Measurements from ENCODE around the gene SGCA.
A peak's percentile ranks its signal among the peaks of the same experiment; 100 is the strongest.

The SGCA gene

DNA sequence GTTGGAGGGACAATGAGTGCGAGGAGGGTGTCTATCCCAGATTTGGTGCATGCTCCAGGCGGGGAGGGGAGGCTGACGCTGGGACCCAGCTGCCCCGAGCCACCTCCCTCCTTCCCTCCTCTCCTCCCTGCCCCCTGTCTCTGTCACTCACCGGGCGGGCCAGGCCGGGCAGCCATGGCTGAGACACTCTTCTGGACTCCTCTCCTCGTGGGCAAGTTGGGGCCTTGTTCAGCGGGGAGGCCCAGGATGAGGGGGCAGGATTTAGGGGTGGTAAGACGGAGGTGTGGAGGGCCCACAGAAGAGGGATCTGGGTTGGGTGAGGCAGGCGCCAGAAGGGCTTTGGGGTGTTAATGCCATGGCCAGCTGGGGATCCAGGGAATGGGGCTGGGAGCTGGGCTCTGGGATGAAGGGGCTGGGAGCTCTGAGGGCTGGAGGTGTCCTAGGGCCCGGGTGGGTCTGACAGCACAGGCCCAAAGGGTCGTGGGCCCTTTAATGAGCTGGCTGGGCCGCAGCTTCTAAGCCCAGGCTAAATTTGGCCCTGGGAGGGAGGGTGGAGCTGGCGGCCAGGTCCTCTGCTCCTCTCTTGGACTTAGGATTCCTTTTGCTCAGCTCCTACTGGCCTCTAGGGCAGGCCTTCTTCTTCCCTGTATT lies at the start of gene SGCA:
TSS of gene SGCA (plus strand) at position 139 of the 651 bp plus-strand sequence. CDS start at position 175, 36 bp downstream.
- no peak within 1 kb of the TSS for H3K4me3 ChIP-seq (ENCODE audit: low read depth, low read length)

DNA sequence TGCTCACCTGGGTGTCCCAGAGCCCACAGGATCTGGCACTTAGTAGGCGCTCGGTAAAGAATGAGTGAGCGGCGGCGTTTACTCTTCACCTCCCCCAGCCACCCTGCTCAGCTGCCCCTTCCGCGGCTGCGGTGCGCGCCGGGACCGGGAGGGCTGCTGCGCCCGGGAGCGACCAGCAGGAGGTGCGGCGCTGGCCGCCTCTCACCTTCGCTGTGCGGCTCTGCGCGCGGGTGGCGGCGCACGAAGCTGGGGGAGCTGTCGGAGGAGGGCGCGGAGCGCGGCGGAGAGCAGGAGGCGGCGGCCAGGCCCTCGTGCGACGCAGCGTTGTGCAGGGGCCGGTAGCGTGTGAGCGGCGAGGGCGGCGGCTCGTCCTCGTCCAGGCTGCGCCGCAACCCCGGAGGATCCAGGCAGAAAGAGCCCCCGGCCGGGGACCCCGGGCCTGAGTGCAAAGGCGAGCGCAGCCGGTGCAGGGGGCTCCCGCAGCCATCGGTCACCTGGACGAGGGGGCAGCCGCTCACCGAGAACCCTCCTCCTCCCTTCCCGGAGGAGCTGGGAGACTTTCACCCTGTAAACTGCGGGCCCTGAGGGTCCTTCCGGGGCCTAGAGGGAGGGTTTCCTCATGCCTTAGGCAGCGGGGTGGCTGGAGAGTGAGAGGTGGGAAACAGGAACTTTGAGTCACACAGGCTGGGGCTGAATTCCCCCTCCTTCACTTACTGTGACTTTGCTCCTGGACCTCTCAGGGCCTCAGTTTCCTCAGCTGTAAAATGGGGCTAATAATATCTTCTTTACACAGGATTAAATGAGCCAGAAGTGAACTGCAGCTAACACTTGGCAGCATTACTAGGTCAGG lies 48.4 kb upstream of the SGCA start:
- peak overlapping the region; percentile 0 for H3K4me3 ChIP-seq (ENCODE audit: low read depth, low read length)

DNA sequence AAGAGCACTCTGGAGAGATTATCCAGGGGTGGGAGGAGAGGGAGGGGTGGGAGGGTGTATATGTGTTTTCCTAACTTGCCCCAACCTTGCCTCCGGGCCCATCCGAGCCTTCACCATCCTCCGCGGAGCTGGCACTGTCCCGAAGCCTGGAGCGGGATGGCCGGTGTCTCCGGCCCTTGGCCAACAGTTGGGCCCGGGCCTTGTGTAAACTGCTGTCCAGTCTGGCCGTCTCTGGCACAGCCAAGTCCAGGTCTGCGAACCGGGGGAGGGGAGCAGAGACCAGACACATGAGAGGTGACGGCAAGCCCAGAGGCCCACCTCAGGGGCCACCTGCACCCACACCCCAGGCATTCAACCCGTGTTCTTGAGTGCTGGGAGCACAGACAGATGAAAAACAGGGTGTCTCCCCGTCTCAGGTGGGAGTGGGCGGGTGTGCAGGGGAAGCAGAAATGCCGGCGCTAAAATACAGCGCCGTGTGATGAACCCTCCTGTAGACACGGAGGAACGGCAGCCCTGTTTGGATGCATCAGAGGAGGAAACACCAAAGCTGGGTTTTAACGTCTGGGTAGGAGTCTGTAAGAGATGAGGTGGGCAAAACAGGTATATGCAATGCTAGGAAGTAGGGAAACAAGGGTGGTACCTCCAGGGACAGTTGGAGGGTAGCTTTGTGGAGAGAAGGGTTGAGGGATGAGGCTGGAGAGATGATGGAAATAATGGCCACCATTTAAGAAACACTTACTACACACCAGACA lies 47.6 kb upstream of the SGCA start:
- H3K4me3 ChIP-seq (ENCODE audit: low read depth, low read length): no peak overlapping the region

DNA sequence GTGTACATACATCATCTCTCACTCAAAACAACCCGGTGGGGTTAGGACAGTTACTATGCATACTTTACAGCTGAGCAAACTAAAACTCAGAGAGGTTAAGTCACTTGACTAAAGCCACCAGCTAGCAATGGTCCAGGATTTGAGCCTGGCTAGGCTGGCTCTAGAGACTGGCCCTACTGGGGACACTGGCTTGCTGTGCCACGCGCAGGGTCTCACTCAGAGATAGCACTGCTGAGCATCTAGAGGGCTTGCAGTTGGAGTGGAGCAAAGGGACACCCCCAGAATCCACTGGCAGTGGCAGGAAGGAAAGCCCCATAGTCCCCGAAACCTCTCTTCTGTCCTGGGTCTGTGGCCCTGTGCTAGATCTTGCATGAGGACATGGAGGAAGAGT lies 47.0 kb upstream of the SGCA start:
- no peak overlapping the region for H3K4me3 ChIP-seq (ENCODE audit: low read depth, low read length)

DNA sequence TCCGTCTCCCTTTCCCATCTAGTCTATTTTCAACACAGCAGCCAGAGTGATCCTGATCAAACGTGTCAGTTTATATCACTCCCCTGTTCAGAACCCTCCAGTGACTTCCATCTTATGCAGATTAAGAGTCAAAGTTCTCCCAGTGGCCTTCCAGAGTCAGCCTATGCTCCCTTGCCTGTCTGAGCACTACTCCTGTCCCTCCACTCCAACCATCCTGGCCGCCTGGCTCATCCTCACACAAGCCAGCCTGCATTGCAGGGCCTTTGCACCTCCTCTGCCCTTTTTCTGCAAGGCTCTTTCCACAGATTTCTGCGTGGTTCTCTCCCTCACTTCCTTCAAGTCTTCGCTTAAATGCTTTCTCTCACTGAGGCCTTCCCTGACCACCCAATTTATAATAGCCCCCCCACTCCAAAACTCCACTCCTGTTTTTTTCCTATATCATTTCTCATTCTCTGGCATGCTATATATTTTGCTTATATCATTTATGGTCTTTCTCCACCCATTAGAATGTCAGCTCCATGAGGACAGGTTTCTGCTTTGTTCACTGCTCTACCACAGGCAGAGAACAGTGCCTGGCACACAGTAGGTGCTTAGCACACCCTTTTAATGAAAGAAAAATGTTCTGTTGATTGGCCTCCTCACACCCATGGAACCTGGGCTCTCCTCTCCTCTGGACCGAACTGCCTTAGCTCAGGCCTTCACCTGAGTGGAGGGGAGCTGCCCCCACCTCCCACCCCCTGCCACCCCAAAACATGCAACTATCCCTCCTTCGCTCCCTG lies 45.1 kb upstream of the SGCA start:
- no peak overlapping the region for H3K4me3 ChIP-seq (ENCODE audit: low read depth, low read length)

DNA sequence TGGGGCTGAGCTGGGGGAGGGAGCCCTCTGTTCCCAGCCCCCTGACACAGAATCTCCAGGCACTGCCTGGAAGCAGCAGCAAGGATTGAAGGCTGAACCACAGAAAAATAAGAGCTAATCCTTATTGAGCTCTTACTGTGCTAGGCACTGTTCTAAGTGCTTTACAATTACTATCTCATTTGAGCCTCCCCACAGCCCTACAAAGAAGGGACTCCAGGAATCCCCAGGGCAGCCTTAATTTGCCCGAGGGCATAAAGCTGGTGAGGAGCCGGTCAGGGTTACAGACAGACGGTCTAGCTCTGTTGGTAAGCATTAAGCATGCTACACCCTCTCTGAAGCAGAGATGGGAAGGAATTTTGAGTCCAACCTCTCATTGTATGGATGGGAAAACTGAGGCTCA lies 42.9 kb upstream of the SGCA start:
- H3K4me3 ChIP-seq (ENCODE audit: low read depth, low read length): no peak overlapping the region

DNA sequence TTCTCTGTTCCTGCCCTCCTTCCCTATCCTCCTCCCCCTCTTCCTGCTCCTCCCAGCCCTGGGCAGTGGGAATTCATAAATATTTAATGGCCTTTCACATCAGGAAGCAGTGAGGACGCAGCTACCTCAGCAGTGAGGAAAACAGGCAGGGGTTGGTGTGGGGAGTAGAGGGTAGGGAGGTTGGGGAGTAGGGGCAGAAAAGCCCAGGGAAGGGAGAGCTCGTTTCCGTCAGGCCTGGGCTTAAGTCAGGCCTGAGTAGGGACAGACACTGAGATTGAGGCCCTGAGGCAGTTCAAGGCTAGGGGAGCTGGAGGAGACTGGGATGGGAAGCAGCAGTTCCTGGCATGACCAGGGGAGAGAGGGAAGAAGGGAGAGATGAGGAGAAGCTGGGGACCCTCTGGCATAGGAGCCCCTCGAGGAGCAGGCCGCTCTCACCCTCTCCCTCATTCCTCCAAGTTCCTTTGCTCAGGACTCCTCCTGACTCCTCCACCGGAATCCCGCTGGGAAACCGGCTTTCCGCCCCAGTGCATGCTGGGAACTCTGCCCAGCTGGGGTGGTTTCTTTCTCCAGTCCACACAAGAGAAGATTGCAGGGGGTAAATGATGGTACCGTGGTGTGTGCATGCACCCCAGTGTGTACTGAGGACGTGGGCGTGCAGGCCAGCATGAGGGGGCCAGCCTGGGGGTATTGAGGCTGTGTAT lies 42.0 kb upstream of the SGCA start:
- H3K4me3 ChIP-seq (ENCODE audit: low read depth, low read length): no peak overlapping the region

DNA sequence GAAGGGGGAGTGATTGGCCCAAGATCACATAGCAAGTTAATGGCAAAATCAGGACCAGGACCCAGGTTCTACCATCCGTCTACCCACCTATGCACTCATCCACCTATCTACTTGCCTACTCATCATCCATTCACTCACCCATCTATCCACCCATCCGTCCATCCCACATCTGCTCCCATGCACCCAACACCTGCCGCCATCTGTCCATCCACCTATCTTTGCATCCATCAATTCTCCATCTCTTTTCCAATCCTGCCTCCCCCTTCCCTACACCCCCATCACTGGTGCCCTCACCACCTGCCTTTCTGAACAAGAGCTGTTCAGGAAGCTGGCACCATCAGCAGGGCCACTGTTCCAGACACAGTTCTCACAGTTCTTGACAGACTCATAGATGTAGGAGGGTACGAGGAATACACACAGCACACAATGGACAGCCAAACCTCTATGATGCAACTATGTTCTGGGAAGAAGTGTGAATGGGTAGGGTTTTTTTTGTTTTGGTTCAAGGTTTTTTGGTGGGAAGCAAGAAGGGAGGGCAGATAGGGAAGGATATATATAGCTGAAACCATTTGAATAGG lies 40.3 kb upstream of the SGCA start:
- no peak overlapping the region for H3K4me3 ChIP-seq (ENCODE audit: low read depth, low read length)

DNA sequence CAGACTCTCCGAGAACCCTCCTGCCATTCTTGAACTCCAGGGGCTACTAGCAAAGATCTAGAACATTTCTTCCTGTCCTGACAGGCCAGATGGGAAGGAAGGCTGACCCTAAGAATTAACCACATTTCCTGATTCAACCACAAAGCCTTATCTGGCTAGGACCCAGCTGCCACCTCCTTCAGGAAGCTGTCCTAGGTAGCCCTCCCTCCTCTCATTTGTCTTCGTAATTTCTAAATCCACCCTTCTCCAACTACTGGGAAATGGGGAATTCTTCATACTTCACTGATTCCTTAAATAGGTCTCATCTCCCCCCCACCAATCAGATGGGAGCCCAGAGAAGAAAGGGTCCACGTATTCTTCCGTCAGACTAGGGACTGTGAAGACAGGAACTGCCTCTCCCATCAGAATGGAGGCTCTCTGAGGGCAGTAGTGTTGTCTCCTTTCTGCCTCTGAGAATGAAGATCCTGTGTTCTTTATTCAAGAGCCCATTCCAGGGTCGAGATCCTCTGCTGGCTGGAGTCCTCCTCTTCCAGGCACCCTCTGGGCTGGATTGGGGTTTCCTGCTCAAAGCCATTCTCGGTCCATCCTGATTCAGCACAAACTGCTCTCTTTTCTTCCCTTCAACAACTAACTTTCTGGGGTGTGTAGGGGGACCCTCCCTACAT lies 38.0 kb upstream of the SGCA start:
- no peak overlapping the region for H3K4me3 ChIP-seq (ENCODE audit: low read depth, low read length)

DNA sequence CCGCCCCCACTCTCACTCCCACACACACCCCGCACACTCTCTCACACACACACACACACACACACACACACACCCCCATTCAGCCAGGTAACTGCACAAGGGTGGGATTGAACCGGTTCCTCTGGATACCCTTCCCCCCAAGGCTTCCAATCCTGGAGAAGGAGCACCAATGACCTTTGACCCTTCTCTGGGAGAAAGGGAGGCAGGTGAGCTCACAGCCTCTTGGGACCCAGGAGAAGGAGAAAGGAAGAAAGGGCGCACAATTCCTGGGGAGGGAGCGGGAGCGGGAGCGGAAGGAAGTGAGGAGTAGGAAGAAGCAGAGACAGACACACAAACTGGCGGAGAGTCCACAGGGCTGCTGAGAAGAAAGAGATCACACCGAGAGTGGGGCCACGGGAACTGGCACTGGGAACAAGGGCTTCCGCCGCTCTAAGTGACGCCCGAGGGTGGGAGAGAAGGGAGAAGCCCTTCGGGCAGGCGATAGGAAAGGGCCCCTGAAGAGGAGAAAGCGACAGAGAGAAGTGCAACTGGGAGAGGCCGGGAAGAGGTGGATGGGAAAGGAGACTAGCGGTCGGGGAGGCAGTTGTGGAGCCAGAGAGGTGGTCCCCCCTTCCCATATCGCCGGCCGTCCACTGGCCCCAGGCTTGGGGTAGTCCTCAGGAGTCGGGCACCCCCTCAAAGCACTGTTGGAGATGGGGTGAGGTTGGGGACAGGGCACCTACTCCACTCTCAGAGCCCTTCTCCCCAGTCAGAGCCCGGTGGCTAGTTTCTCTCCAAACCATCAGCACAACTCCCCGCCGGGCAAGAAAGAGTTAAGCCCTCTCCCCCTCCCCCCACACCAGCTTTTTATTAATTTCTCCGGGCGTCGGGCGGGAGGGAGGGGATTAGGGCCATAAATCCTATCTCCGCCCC lies 37.1 kb upstream of the SGCA start:
- H3K4me3 ChIP-seq (ENCODE audit: low read depth, low read length): peak overlapping the region; percentile 52

DNA sequence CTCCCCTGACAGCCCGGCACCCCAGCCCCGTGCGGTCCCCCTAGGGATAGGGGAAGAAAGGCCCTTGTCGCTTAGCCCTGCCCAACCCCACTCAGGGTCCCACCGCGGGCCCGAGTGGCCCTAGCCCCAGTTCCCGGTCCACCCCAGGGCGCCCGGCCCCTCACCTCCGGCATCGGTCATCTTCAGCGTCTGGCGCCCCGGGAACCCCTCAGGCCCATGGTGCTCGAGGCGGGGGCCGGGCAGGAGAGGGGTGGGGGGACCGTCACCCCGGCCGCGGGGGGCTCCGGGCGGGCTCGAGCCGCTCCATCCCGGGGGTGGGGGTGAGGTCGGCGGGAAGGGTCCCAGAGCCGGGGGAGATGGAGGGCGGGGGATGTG lies 36.5 kb upstream of the SGCA start:
- peak overlapping the region; percentile 51 for H3K4me3 ChIP-seq (ENCODE audit: low read depth, low read length)

DNA sequence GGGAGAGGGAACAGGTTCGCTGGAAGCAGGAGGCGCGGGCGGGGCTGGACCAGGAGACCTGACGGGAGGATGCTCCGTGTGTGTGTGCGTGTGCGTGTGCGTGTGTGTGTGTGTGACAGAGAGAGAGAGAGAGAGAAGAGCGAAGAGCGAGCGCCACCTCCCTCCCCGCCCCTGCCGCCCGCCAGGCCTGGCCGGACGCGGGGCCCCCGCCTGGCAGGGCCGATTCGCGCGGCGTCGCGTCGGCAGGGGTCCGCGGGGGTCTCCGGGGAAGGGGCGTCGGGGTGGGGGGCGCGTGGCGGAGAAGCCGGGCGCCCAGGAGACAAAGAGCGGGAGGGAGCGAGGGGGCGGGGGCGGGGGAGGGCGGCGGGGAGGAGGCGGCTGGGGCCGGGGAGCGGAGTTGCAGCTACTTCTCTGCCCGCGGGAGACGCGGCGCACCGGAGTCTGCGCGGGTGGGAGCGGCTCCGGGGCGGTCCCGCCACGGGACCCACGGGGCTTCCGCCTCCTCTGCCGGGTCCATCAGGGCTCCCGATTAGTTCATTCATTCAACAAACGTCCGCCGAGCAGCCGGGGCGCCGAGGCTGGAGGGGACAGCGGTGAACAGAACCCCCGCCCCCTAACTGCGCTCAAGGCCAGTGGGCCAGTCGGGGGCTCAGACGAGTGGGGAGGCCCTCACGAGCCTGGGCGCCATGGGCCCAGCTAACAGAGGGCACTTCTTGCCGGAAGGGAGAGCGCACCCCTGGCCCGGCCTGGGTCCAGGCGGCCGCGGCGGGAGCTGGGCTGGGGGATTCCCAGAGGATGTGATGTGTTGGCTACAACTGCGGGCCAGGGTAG lies 35.9 kb upstream of the SGCA start, which contains the start of gene SAMD14:
TSS of gene SAMD14 (minus strand) at position 433 of the 831 bp plus-strand sequence. CDS start 5,201 bp downstream, outside the sequence.
- H3K4me3 ChIP-seq (ENCODE audit: low read depth, low read length): peak within 1 kb of the TSS; percentile 65

DNA sequence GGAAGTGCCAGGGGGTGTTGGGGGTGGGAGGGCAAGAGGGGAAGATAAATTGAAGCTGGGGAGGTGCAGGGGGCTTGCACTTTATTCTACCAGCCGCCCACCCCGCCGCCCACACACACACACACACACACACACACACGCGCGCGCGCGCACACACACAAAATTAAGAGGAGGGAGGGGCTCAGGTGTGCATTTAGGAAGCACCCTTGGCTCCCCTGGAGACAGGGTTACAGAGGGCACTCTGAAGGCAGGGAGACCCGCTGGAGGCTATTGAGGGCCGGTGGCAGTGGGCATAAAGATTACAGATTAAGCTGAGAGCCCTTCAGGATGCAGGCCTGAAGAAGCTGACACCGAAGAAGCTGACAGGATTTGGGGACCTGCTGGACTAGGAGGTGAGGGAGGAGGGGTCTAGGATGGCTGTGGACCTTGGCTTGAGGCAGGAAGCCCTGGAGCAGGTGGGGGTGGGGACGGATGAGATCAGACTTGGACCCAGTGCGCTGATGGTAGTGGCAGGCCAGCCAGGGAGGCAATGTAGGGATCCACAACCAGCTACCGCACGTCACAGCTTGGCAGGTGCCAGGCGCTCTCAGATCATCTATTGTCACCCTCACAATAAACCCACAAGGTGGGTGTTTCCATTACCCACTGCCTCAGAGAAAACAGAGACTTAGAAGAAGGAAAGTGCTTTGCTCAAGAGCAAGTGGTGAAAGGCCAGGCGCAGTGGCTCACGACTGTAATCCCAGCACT lies 35.1 kb upstream of the SGCA start:
- H3K4me3 ChIP-seq (ENCODE audit: low read depth, low read length): peak overlapping the region; percentile 24

DNA sequence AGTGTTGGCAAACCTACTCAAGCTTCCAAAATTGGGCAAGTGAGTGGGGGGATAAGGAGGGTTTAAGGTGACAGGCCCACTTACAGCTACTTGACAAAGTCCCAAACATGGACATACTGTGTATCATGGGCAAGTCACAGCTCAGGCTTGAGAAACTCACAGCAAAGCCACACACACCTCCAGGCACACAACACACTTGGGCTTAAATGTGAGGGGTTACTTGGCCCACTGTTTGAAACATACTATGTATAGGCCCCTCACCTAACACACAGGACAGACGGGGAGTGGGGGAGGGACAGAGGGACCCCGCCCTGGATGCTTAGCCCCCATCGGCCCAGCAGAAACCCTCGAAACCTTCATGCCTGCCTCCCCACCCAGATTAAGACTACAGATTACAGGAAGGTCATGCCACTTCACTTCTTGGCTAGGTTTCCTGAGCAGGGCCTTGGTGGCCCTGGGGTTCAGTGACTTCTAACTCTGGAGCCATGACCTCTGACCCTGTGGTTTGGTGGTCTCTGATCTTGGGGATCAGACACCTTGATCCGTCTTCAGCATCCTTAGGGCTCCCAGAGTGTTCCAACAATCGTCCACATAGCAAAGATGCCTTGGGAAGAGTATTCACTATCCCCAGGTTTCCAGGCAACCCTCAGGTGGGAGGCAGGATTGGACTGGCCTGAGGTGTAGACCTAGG lies 33.6 kb upstream of the SGCA start:
- H3K4me3 ChIP-seq (ENCODE audit: low read depth, low read length): no peak overlapping the region

DNA sequence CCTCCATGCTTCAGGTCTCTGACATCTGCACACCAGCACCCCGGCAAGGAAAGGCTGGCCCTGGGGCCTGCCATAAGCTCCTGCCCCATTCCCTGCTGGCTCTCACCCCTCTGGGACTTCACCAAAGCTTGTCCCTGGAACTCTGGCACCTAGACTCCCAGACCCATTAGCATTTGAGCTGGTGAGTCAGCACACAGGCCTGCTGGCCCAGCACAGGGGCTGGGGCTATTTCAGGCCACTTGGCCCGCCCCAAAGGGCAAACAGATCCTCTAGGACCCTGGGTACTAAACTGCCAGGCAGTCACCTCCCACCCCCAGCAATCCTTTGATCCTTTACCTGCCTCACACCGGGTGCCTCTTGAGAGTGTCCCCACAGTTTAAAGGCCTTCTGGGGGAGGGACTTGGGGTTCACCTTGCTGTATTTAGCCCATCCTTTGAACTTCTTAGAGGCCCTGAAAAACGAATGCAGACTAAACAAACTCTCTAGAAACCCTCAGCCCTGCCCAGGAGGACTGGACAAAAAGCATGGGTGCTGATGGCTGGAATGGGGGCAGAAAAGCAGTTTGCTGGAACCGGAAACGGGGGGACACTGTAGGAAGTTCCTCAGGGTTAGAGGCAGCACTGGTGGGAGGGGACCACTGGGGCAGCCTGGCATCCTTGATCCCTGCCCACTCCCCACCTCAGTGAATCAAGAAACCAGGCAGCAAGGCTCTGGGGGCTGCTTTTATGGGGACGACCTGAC lies 32.6 kb upstream of the SGCA start:
- H3K4me3 ChIP-seq (ENCODE audit: low read depth, low read length): no peak overlapping the region

DNA sequence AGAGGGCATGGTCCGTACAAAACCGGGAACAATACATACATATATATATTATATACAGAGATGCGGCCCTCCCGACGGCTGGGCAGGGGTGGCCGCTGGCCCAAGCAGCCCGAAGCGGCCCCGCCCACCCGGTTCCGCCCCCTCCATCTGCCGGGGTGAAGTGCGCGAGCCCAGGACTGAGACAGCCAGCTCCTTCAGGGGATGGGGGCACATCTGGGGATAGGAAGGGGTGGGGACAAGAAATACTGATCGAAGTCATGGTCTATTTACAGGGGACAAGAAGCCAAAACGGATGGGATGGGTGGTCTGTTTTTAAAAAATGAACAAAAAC lies 32.1 kb upstream of the SGCA start:
- H3K4me3 ChIP-seq (ENCODE audit: low read depth, low read length): no peak overlapping the region

Data from iPS-11a (cell line).